ENCODE measurements around the gene RTEL1. TPM values are rescaled to one million over a fixed set of nuclear protein-coding genes. Genes with fewer than 3 reads are reported as not detected.

Gene RTEL1
- total and polyA plus RNA-seq, 10 donors: 7.3 to 49.8 (median 40.2) TPM

GRCh38 chr20:63738687-63739129 is 80.6 kb downstream of the RTEL1 start:
- peaks cover 45 to 84% (median 70%) of the 10 kb centered on the region in 6 donors for H3K4me1 ChIP-seq

GRCh38 chr20:63739130-63740069 is 81.3 kb downstream of the RTEL1 start, which contains the start of gene SLC2A4RG:
Gene SLC2A4RG, plus strand, starts transcription at chr20:63739776. Its CDS starts 137 bp downstream, at chr20:63739913.
- intact Hi-C loops (cut with DNase I; ENCODE audit: low total_unique reads): no loop called here
- Histone ChIP-seq H3K36me3 (peaks cover 0 to 56% (median 38%) of the 10 kb centered on the region in 6 donors), H3K27ac (peak within 1 kb of the TSS; percentile 81 to 90 (median 87)), H3K4me3 (peak within 1 kb of the TSS; percentile 42 to 90 (median 65)), H3K27me3 (replicated peaks in 1 of 7) (peaks cover 0 to 19% (median 0%) of the 10 kb centered on the region in 7 donors), H3K9me3 (no peaks in the 10 kb centered on the region), H3K4me1 (peaks cover 45 to 91% (median 71%) of the 10 kb centered on the region in 6 donors)
- no peak for TF ChIP-seq POLR2A (IDR thresholded peaks at IDR 0.05)
- no peak for TF ChIP-seq CTCF (IDR thresholded peaks at IDR 0.05 in 8 of 11, conservative IDR thresholded peaks at IDR 0.05 in 3 of 11)
- peak in 2 of 3 donors; percentile 36 to 57 for TF ChIP-seq POLR2AphosphoS5 (IDR thresholded peaks at IDR 0.05)
- WGBS, 5 donors: 1 to 6% (median 1%) methylated on average over 28 to 136 of the region's 136 CpGs
- peak; percentile 95 for DNase-seq

More at GRCh38 chr20:63738687-63739129, 80.6 kb downstream of the RTEL1 start:
- DNase-seq: peak; percentile 92
- Histone ChIP-seq H3K27me3 (replicated peaks in 1 of 7) (peaks cover 0 to 19% (median 0%) of the 10 kb centered on the region in 7 donors), H3K4me3 (peak overlapping the region in 7 of 8 donors; percentile 36 to 90 (median 56)), H3K27ac (peak overlapping the region; percentile 72 to 87 (median 84)), H3K36me3 (peaks cover 0 to 59% (median 45%) of the 10 kb centered on the region in 6 donors), H3K9me3 (no peaks in the 10 kb centered on the region)
- 20 to 32% (median 24%) methylated on average over 8 to 26 of the region's 26 CpGs for WGBS, 5 donors
- intact Hi-C loops (cut with DNase I; ENCODE audit: low total_unique reads): no loop called here
- TF ChIP-seq CTCF (IDR thresholded peaks at IDR 0.05 in 8 of 11, conservative IDR thresholded peaks at IDR 0.05 in 3 of 11) (no peak), POLR2AphosphoS5 (IDR thresholded peaks at IDR 0.05) (no peak), POLR2A (IDR thresholded peaks at IDR 0.05) (no peak)

- Histone ChIP-seq H3K4me1 (peaks cover 45 to 92% (median 71%) of the 10 kb centered on the region in 6 donors), H3K27ac (peak overlapping the region; percentile 81 to 90 (median 87)), H3K36me3 (peaks cover 0 to 56% (median 31%) of the 10 kb centered on the region in 6 donors), H3K9me3 (no peaks in the 10 kb centered on the region), H3K4me3 (peak overlapping the region; percentile 42 to 90 (median 65)), H3K27me3 (replicated peaks in 1 of 7) (peaks cover 0 to 19% (median 0%) of the 10 kb centered on the region in 7 donors)
- intact Hi-C loops (cut with DNase I; ENCODE audit: low total_unique reads): no loop called here
- DNase-seq: peak; percentile 92
- no peak for TF ChIP-seq POLR2AphosphoS5 (IDR thresholded peaks at IDR 0.05)
- no peak for TF ChIP-seq CTCF (IDR thresholded peaks at IDR 0.05 in 8 of 11, conservative IDR thresholded peaks at IDR 0.05 in 3 of 11)
- no peak for TF ChIP-seq POLR2A (IDR thresholded peaks at IDR 0.05)
- 0 to 2% (median 1%) methylated on average over 12 to 80 of the region's 80 CpGs for WGBS, 5 donors
Observed at GRCh38 chr20:63740070-63740626, 82.0 kb downstream of the RTEL1 start.
